GM23338 (cell line): ENCODE results near the gene GIPC2. TPM values are rescaled to one million over a fixed set of nuclear protein-coding genes. Genes with fewer than 3 reads are reported as not detected.

Experiments used
- ATAC-seq: fragments of 200-7000 bp; cut with Tn5 transposase; 3 replicates; pipeline ENCODE4 v1.9.1; 2020
- DNase-seq: peaks from one replicate; pipeline ENCODE4 v3.0.0-alpha.2; 2015; ENCODE audit warnings: low spot score
- H2AFZ ChIP-seq: fragments of 200-600 bp; sonication (generic); 2 replicates; pipeline ENCODE4 v1.8.0; 2016; ENCODE audit warnings: antibody characterized with exemption, mild to moderate bottlenecking, moderate library complexity
- H3F3A ChIP-seq: fragments of 200-600 bp; sonication (generic); replicated peaks from 2 replicates; pipeline ENCODE4 v1.8.0; 2017; ENCODE audit warnings: antibody characterized with exemption, mixed run types, low read depth
- H3K27ac ChIP-seq: fragments of 200-600 bp; sonication (generic); 2 replicates; pipeline ENCODE4 v1.6.1; 2016; ENCODE audit warnings: low read depth
- H3K27me3 ChIP-seq: fragments of 200-600 bp; sonication (generic); 2 replicates; pipeline ENCODE4 v1.8.0; 2016; ENCODE audit warnings: mild to moderate bottlenecking, mixed run types, moderate library complexity; ENCODE audit not compliant: insufficient read depth
- H3K36me3 ChIP-seq: fragments of 200-600 bp; sonication (generic); 2 replicates; pipeline ENCODE4 v1.8.0; 2016; ENCODE audit warnings: mild to moderate bottlenecking; ENCODE audit not compliant: insufficient read depth
- H3K4me1 ChIP-seq: fragments of 200-600 bp; sonication (generic); 2 replicates; pipeline ENCODE4 v1.8.0; 2016; ENCODE audit warnings: mild to moderate bottlenecking, moderate library complexity; ENCODE audit not compliant: insufficient read depth
- H3K4me2 ChIP-seq: fragments of 200-600 bp; sonication (generic); 2 replicates; pipeline ENCODE4 v1.7.1; 2017; ENCODE audit warnings: mixed run types
- H3K4me3 ChIP-seq: fragments of 200-600 bp; sonication (generic); 2 replicates; pipeline ENCODE4 v1.6.1; 2016; ENCODE audit warnings: mixed run types
- H3K79me2 ChIP-seq: fragments of 200-600 bp; sonication (generic); replicated peaks from 2 replicates; pipeline ENCODE4 v1.8.0; 2017; ENCODE audit warnings: mild to moderate bottlenecking; ENCODE audit not compliant: insufficient read depth
- H3K9me2 ChIP-seq: fragments of 200-600 bp; sonication (generic); 2 replicates; pipeline ENCODE4 v1.8.0; 2017; ENCODE audit not compliant: insufficient read depth
- H4K20me1 ChIP-seq: fragments of 200-600 bp; sonication (generic); replicated peaks from 2 replicates; pipeline ENCODE4 v1.8.0; 2017; ENCODE audit warnings: mild to moderate bottlenecking; ENCODE audit not compliant: insufficient read depth
- H3K27ac Mint-ChIP-seq: 2 replicates; pipeline ENCODE4 v1.8.0; 2020; ENCODE audit warnings: inconsistent platforms, mild to moderate bottlenecking, moderate library complexity, mixed read lengths
- H3K27me3 Mint-ChIP-seq: 3 replicates; pipeline ENCODE4 v1.8.0; 2022; ENCODE audit warnings: low read depth, mild to moderate bottlenecking, moderate library complexity, mixed read lengths, inconsistent platforms; ENCODE audit not compliant: insufficient read depth, poor library complexity
- H3K36me3 Mint-ChIP-seq: 3 replicates; pipeline ENCODE4 v1.8.0; 2021; ENCODE audit warnings: low read depth, mild to moderate bottlenecking, inconsistent platforms, moderate library complexity, mixed read lengths
- H3K4me1 Mint-ChIP-seq: 3 replicates; pipeline ENCODE4 v1.8.0; 2020; ENCODE audit warnings: mild to moderate bottlenecking, inconsistent platforms, mixed read lengths
- H3K4me3 Mint-ChIP-seq: 3 replicates; pipeline ENCODE4 v1.8.0; 2021; ENCODE audit warnings: moderate library complexity, mild to moderate bottlenecking, inconsistent platforms, mixed read lengths
- H3K9me3 Mint-ChIP-seq: 3 replicates; pipeline ENCODE4 v1.8.0; 2020; ENCODE audit warnings: moderate library complexity, mild to moderate bottlenecking, inconsistent platforms, mixed read lengths
- CREB1 ChIP-seq: fragments of 250-450 bp; sonication (Bioruptor Pico); IDR thresholded peaks from 2 replicates; pipeline ENCODE4 v1.5.0; 2020; ENCODE audit warnings: low read depth, mild to moderate bottlenecking, moderate library complexity
- CTCF ChIP-seq, 2 experiments: fragments of 200-600 bp in 1 of 2; sonication (generic) in 1 of 2; conservative IDR thresholded peaks; 2 replicates each; pipeline versions ENCODE4 v1.5.1 to v1.6.1; 2016 to 2017; ENCODE audit warnings: antibody characterized with exemption in 2 of 2, low read depth in 2 of 2, mild to moderate bottlenecking in 2 of 2, moderate library complexity in 1 of 2
- ETS1 ChIP-seq: IDR thresholded peaks from 2 replicates; pipeline ENCODE4 v1.6.1; 2016; ENCODE audit warnings: antibody characterized with exemption
- EZH2 ChIP-seq: fragments of 200-600 bp; sonication (generic); IDR thresholded peaks from one replicate; pipeline ENCODE4 v1.8.0; 2017; ENCODE audit warnings: antibody characterized with exemption, mild to moderate bottlenecking, low read depth; ENCODE audit not compliant: unreplicated experiment
- EZH2phosphoT487 ChIP-seq: fragments of 200-600 bp; sonication (generic); IDR thresholded peaks from one replicate; pipeline ENCODE4 v1.8.1; 2018; ENCODE audit warnings: antibody characterized with exemption; ENCODE audit not compliant: unreplicated experiment
- NANOG ChIP-seq: IDR thresholded peaks from 2 replicates; pipeline ENCODE4 v1.6.1; 2016; ENCODE audit warnings: antibody characterized with exemption, borderline replicate concordance
- POLR2AphosphoS5 ChIP-seq: IDR thresholded peaks from 2 replicates; pipeline ENCODE4 v1.6.1; 2016; ENCODE audit warnings: antibody characterized with exemption, low read depth
- STAT1 ChIP-seq: IDR thresholded peaks from one replicate; pipeline ENCODE4 v1.6.1; 2016; ENCODE audit warnings: antibody characterized with exemption; ENCODE audit not compliant: unreplicated experiment
- ZNF114 ChIP-seq: fragments of 250-450 bp; sonication (Bioruptor Pico); IDR thresholded peaks from 2 replicates; pipeline ENCODE4 v1.5.0; 2020; ENCODE audit warnings: mild to moderate bottlenecking, moderate library complexity
- ZNF331 ChIP-seq: fragments of 250-450 bp; sonication (Bioruptor Pico); IDR thresholded peaks from 2 replicates; pipeline ENCODE4 v1.5.0; 2020; ENCODE audit warnings: low read depth, mild to moderate bottlenecking, moderate library complexity
- polyA plus RNA-seq: library from polyadenylated mRNA; unstranded; fragments of >200 nt; fragmentation: Nextera tagmentation; extraction: Ambion mirVana; gene quantifications from 2 replicates; pipeline ENCODE4 v1.2.1, GENCODE V29; 2016
- total RNA-seq: library from RNA; depleted of rRNA; stranded (reverse); fragments of >200 nt; shearing (Covaris generic); gene quantifications from 2 replicates; pipeline ENCODE4 v1.2.3, GENCODE V29; 2014
- TF ChIP-seq, protein P1 (sequence below): IDR thresholded peaks from one replicate; pipeline ENCODE4 v1.6.1; 2018; ENCODE audit warnings: antibody characterized with exemption; ENCODE audit not compliant: unreplicated experiment

GIPC2 gene
- total and polyA plus RNA-seq, 2 experiments from 2014 or later, result 1.2 to 1.5 TPM

GRCh38 chr1:78088015-78088414 is 42.2 kb downstream of the GIPC2 start (continued):
- no peak for TF ChIP-seq ETS1
- TF ChIP-seq CREB1 (CRISPR knock-in tag), result no peak
- no peak for TF ChIP-seq EZH2

DNA sequence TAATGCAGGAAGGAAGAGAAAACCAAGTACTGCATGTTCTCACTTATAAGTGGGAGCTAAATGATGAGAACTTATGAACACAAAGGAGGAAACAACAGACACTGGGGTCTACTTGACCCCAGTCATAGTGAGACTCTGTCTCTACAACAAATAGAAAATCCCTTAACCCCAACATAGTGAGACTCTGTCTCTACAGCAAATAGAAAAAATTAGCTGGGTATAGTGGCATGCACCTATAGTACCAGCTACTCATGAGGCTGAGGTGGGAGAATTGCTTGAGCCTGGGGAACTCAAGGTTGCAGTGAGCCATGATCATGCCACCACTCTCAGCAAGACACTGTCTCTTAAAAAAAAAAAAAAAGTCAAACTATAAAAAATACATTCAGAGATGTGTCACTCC is 42.7 kb downstream of the GIPC2 start:
- Mint-ChIP-seq H3K9me3 (peaks cover 11% of the 10 kb centered on the region; the same call in 2 of the 3 replicates), H3K36me3 (peaks cover 4% of the 10 kb centered on the region; the same call in 1 of the 3 replicates), H3K27ac (no peak overlapping the region), H3K27me3 (no peaks in the 10 kb centered on the region), H3K4me1 (peaks cover 4% of the 10 kb centered on the region; the same call in 1 of the 3 replicates), H3K4me3 (no peak overlapping the region)
- no peak overlapping the region for H3K4me2 ChIP-seq
- H3K4me1 ChIP-seq, result no peaks in the 10 kb centered on the region
- ATAC-seq (no peak), DNase-seq (no peak)
- H3F3A ChIP-seq, result no peaks in the 10 kb centered on the region
- H3K9me2 ChIP-seq, result no peaks in the 10 kb centered on the region
- TF ChIP-seq CREB1 (CRISPR knock-in tag) (no peak), ZNF331 (CRISPR knock-in tag) (no peak), EZH2phosphoT487 (no peak), CTCF (conservative IDR thresholded peaks at IDR 0.05; ENCODE audit: low read depth in 2 of 2) (no peak), STAT1 (no peak), POLR2AphosphoS5 (no peak), NANOG (no peak), ZNF114 (CRISPR knock-in tag) (no peak)
- TF ChIP-seq, protein P1, sequence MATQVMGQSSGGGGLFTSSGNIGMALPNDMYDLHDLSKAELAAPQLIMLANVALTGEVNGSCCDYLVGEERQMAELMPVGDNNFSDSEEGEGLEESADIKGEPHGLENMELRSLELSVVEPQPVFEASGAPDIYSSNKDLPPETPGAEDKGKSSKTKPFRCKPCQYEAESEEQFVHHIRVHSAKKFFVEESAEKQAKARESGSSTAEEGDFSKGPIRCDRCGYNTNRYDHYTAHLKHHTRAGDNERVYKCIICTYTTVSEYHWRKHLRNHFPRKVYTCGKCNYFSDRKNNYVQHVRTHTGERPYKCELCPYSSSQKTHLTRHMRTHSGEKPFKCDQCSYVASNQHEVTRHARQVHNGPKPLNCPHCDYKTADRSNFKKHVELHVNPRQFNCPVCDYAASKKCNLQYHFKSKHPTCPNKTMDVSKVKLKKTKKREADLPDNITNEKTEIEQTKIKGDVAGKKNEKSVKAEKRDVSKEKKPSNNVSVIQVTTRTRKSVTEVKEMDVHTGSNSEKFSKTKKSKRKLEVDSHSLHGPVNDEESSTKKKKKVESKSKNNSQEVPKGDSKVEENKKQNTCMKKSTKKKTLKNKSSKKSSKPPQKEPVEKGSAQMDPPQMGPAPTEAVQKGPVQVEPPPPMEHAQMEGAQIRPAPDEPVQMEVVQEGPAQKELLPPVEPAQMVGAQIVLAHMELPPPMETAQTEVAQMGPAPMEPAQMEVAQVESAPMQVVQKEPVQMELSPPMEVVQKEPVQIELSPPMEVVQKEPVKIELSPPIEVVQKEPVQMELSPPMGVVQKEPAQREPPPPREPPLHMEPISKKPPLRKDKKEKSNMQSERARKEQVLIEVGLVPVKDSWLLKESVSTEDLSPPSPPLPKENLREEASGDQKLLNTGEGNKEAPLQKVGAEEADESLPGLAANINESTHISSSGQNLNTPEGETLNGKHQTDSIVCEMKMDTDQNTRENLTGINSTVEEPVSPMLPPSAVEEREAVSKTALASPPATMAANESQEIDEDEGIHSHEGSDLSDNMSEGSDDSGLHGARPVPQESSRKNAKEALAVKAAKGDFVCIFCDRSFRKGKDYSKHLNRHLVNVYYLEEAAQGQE, result no peak
- no peaks in the 10 kb centered on the region for H4K20me1 ChIP-seq
- H3K27ac ChIP-seq, result no peak overlapping the region
- H3K36me3 ChIP-seq, result no peaks in the 10 kb centered on the region
- H3K27me3 ChIP-seq, result no peaks in the 10 kb centered on the region
- no peak overlapping the region for H3K4me3 ChIP-seq
- H2AFZ ChIP-seq, result no peak overlapping the region
- H3K79me2 ChIP-seq, result no peaks in the 10 kb centered on the region
